Neural progenitor cell (in vitro differentiated cells): Measurements from ENCODE around the gene TMEM150C.
"Not testable (repeated sequence)": the region's sequence is repeated elsewhere in the genome, so short reads cannot be mapped to it uniquely, and the experiment has no call there.

Source experiments
- CTCF ChIP-seq: fragments of 200-600 bp; sonication (generic); IDR thresholded peaks from 2 replicates; pipeline ENCODE4 v1.5.1; 2017; ENCODE audit warnings: antibody characterized with exemption, mild to moderate bottlenecking
- EZH2 ChIP-seq: fragments of 200-600 bp; sonication (generic); IDR thresholded peaks from 2 replicates; pipeline ENCODE4 v1.6.1; 2017; ENCODE audit warnings: antibody characterized with exemption, mild to moderate bottlenecking, moderate library complexity

- not testable (repeated sequence) for TF ChIP-seq EZH2, CTCF
Measured at GRCh38 chr4:82559090-82559734, 2.6 kb downstream of the TMEM150C start.
